CD14-positive monocyte (primary cell): Measurements from ENCODE around the gene PLEKHJ1. TPM values are rescaled to one million over a fixed set of nuclear protein-coding genes. Genes with fewer than 3 reads are reported as not detected.
A peak's percentile ranks its signal among the peaks of the same experiment; 100 is the strongest.

Experiments used
- DNase-seq, 3 donors: peaks; one replicate each; pipeline ENCODE4 v3.0.0-alpha.2; 2011 to 2022
- H2AFZ ChIP-seq: 2 replicates; pipeline ENCODE4 v1.6.0; 2012; ENCODE audit warnings: mild to moderate bottlenecking, low read depth, low read length, inconsistent platforms; ENCODE audit not compliant: insufficient read depth, poor library complexity, severe bottlenecking
- H3K27ac ChIP-seq, 2 donors: 1 replicate in 1 of 2; 2 replicates in 1 of 2; pipeline ENCODE4 v1.5.1; 2012 to 2013; ENCODE audit warnings: low read length in 2 of 2, control low read depth in 1 of 2, inconsistent platforms in 1 of 2, low read depth in 1 of 2, mild to moderate bottlenecking in 1 of 2
- H3K27me3 ChIP-seq, 2 donors: one replicate each; pipeline versions ENCODE4 v1.6.0 to v1.6.1; 2011 to 2013; ENCODE audit warnings: low read length in 2 of 2; ENCODE audit not compliant: control insufficient read depth in 2 of 2, insufficient read depth in 2 of 2
- H3K36me3 ChIP-seq, 2 donors: replicated peaks in 1 of 2; 1 replicate in 1 of 2; 2 replicates in 1 of 2; pipeline versions ENCODE4 v1.5.1 to v1.6.1; 2012 to 2013; ENCODE audit warnings: low read length in 2 of 2, control low read depth in 1 of 2, inconsistent platforms in 1 of 2, mild to moderate bottlenecking in 1 of 2; ENCODE audit not compliant: insufficient read depth in 2 of 2, control insufficient read depth in 1 of 2
- H3K4me1 ChIP-seq, 2 donors: 1 replicate in 1 of 2; 2 replicates in 1 of 2; pipeline versions ENCODE4 v1.5.1 to v1.6.1; 2012 to 2013; ENCODE audit warnings: low read length in 2 of 2, control low read depth in 1 of 2, inconsistent platforms in 1 of 2, mild to moderate bottlenecking in 1 of 2, moderate library complexity in 1 of 2; ENCODE audit not compliant: insufficient read depth in 2 of 2, control insufficient read depth in 1 of 2
- H3K4me2 ChIP-seq: replicated peaks from 2 replicates; pipeline ENCODE3; 2012; ENCODE audit warnings: low read length, moderate library complexity, mild to moderate bottlenecking; ENCODE audit not compliant: poor library complexity, severe bottlenecking; ENCODE audit errors: extremely low read depth
- H3K4me3 ChIP-seq, 3 experiments: fragments of 200-600 bp in 1 of 3; sonication (generic) in 1 of 3; replicated peaks in 1 of 3; 1 replicate in 2 of 3; 2 replicates in 1 of 3; pipeline ENCODE4 v1.5.1; 2011 to 2013; ENCODE audit warnings: low read length in 3 of 3, mild to moderate bottlenecking in 3 of 3, control low read depth in 2 of 3, low read depth in 2 of 3, inconsistent platforms in 1 of 3, moderate library complexity in 1 of 3
- H3K79me2 ChIP-seq: 2 replicates; pipeline ENCODE4 v1.6.0; 2012; ENCODE audit warnings: mild to moderate bottlenecking, control low read depth, inconsistent platforms, low read length, moderate library complexity; ENCODE audit not compliant: insufficient read depth
- H3K9ac ChIP-seq: 2 replicates; pipeline ENCODE4 v1.6.0; 2017; ENCODE audit warnings: low read length, mild to moderate bottlenecking; ENCODE audit not compliant: insufficient read depth, poor library complexity, severe bottlenecking
- H3K9me3 ChIP-seq, 2 donors: replicated peaks in 1 of 2; 1 replicate in 1 of 2; 2 replicates in 1 of 2; pipeline versions ENCODE4 v1.5.1 to v1.6.1; 2012 to 2013; ENCODE audit warnings: low read length in 2 of 2, control low read depth in 1 of 2; ENCODE audit not compliant: control insufficient read depth in 1 of 2, insufficient read depth in 1 of 2
- H4K20me1 ChIP-seq: 2 replicates; pipeline ENCODE4 v1.6.0; 2012; ENCODE audit warnings: mild to moderate bottlenecking, low read length, control low read depth, moderate library complexity; ENCODE audit not compliant: insufficient read depth
- H3K27ac Mint-ChIP-seq, 7 donors: one replicate each; pipeline ENCODE4 v1.8.0; 2020; ENCODE audit warnings: mild to moderate bottlenecking in 7 of 7, mixed read lengths in 7 of 7, moderate library complexity in 6 of 7, inconsistent platforms in 2 of 7
- H3K27me3 Mint-ChIP-seq, 3 donors: one replicate each; pipeline ENCODE4 v1.8.0; 2021 to 2022; ENCODE audit warnings: low read depth in 3 of 3, mild to moderate bottlenecking in 3 of 3, mixed read lengths in 3 of 3, moderate library complexity in 3 of 3, inconsistent platforms in 1 of 3
- H3K36me3 Mint-ChIP-seq, 2 donors: one replicate each; pipeline ENCODE4 v1.8.0; 2020; ENCODE audit warnings: mixed read lengths in 2 of 2, inconsistent platforms in 1 of 2, mild to moderate bottlenecking in 1 of 2
- H3K4me1 Mint-ChIP-seq: one replicate; pipeline ENCODE4 v1.8.0; 2020; ENCODE audit warnings: mild to moderate bottlenecking, mixed read lengths
- H3K4me3 Mint-ChIP-seq, 2 donors: one replicate each; pipeline ENCODE4 v1.8.0; 2020; ENCODE audit warnings: mild to moderate bottlenecking in 2 of 2, mixed read lengths in 2 of 2, moderate library complexity in 1 of 2
- H3K9me3 Mint-ChIP-seq, 7 donors: one replicate each; pipeline ENCODE4 v1.8.0; 2020 to 2022; ENCODE audit warnings: mixed read lengths in 7 of 7, mild to moderate bottlenecking in 6 of 7, moderate library complexity in 6 of 7, inconsistent platforms in 2 of 7
- CTCF ChIP-seq: fragments of 200-600 bp; IDR thresholded peaks from one replicate; pipeline ENCODE4 v1.8.0; 2022; ENCODE audit warnings: antibody characterized with exemption, mild to moderate bottlenecking
- WGBS: methylation state at CpG from one replicate; pipeline ENCODE4 v1.1.5; 2013; ENCODE audit warnings: missing lambda C conversion rate; ENCODE audit not compliant: insufficient coverage; 5-methylcytosine and 5-hydroxymethylcytosine counted together
- intact Hi-C, 2 donors: fragments of 100-400 bp; cut with micrococcal nuclease; formaldehyde crosslinking; loops; one replicate each; pipeline versions ENCODE4 v1.15.0 to v1.15.1; 2023
- polyA plus RNA-seq, 3 donors: library from polyadenylated mRNA; depleted of rRNA in 1 of 3; unstranded in 2 of 3; stranded (reverse) in 1 of 3; fragments of 300-500 nt in 2 of 3; fragments of >200 nt in 1 of 3; fragmentation: Illumina TruSeq in 2 of 3; gene quantifications; 1 replicate in 2 of 3; 2 replicates in 1 of 3; pipeline ENCODE4 v1.2.3, GENCODE V29; 2012 to 2021

The PLEKHJ1 gene
- polyA plus RNA-seq, 3 donors = 62.1 to 90.0 (median 69.0) TPM

DNA sequence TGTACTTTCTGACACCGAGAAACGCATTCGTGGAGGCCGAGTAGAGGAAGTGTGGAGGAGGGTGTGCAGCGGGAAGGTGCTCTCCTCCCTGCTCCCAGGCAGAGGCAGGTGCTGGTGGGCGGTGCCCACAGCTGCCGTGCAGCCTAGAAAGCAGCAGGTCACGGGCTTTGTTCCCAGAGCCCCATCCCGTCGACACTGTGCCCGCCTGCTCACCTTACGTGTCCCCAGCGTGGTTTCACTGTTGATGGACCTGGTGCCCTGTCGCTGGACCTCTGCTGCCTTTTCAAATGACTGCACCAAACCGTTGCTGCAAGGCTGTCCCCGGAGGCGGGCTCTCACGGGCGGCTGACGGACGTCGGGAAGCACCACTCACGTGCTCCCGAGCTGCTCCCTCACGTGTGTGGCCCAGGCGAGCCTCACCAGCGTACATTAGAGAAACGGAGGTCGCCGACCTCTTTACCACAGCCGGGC, 20.8 kb downstream of the PLEKHJ1 start:
- no peaks in the 10 kb centered on the region for H3K9me3 ChIP-seq
- Mint-ChIP-seq H3K27me3 (no peaks in the 10 kb centered on the region), H3K4me1 (no peaks in the 10 kb centered on the region), H3K4me3 (no peak overlapping the region), H3K27ac (peak overlapping the region in 1 of 7 donors; percentile 2), H3K9me3 (no peaks in the 10 kb centered on the region), H3K36me3 (peaks cover 79 to 99% of the 10 kb centered on the region in 2 donors)
- H3K4me1 ChIP-seq = no peaks in the 10 kb centered on the region
- H3K9ac ChIP-seq = no peak overlapping the region
- H3K4me2 ChIP-seq = no peak overlapping the region
- H3K36me3 ChIP-seq = peaks cover 88 to 100% of the 10 kb centered on the region in 2 donors
- WGBS = 93% methylated on average over 31 of the region's 31 CpGs
- H4K20me1 ChIP-seq = no peaks in the 10 kb centered on the region
- H2AFZ ChIP-seq = no peak overlapping the region
- no peaks in the 10 kb centered on the region for H3K27me3 ChIP-seq
- no peaks in the 10 kb centered on the region for H3K79me2 ChIP-seq
- DNase-seq = no peak
- TF ChIP-seq CTCF = no peak
- H3K4me3 ChIP-seq = no peak overlapping the region
- no peak overlapping the region for H3K27ac ChIP-seq
- intact Hi-C loops = no loop called here

DNA sequence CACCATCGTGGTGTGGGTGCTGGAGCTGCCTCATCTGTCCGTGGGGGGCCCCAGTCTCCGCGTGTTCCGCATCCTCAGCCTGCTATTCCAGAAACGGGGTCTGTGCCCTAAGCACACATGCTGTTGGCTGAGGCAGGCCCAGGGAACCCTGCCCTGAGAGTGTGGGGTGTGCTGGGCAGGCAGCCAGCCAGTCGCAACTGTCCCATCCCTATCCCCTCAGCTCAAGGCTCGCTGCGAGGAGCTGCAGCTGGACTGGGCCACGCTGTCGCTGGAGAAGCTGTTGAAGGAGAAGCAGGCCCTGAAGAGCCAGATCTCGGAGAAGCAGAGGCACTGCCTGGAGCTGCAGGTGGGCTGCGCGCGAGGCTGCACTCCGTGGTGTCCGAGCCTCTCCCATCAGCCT, 21.9 kb downstream of the PLEKHJ1 start:
- no peak overlapping the region for H3K27ac Mint-ChIP-seq
- H3K36me3 Mint-ChIP-seq = peaks cover 72 to 96% of the 10 kb centered on the region in 2 donors
- H3K4me2 ChIP-seq = no peak overlapping the region
- no peak overlapping the region for H2AFZ ChIP-seq
- intact Hi-C loops = no loop called here
- no peaks in the 10 kb centered on the region for H3K27me3 ChIP-seq
- H3K9me3 Mint-ChIP-seq = no peaks in the 10 kb centered on the region
- no peak for TF ChIP-seq CTCF
- H3K4me1 ChIP-seq = no peaks in the 10 kb centered on the region
- H3K9me3 ChIP-seq = no peaks in the 10 kb centered on the region
- no peak overlapping the region for H3K4me3 ChIP-seq
- DNase-seq = no peak
- 95% methylated on average over 13 of the region's 17 CpGs for WGBS
- peaks cover 0 to 2% (median 0%) of the 10 kb centered on the region in 3 donors for H3K27me3 Mint-ChIP-seq
- H3K79me2 ChIP-seq = no peaks in the 10 kb centered on the region
- H3K9ac ChIP-seq = no peak overlapping the region
- H3K27ac ChIP-seq = no peak overlapping the region
- no peaks in the 10 kb centered on the region for H3K4me1 Mint-ChIP-seq
- no peak overlapping the region for H3K4me3 Mint-ChIP-seq
- H3K36me3 ChIP-seq = peaks cover 88 to 100% of the 10 kb centered on the region in 2 donors
- peaks cover 7% of the 10 kb centered on the region for H4K20me1 ChIP-seq
